Left lobe of liver (tissue), 2 donors: ENCODE measurements around the gene CLCF1. TPM values are rescaled to one million over a fixed set of nuclear protein-coding genes. Genes with fewer than 3 reads are reported as not detected.

Source experiments
- ATAC-seq: fragments of 200-7000 bp; cut with Tn5 transposase; one replicate; pipeline ENCODE4 v1.9.1; 2020; ENCODE audit warnings: mild to moderate bottlenecking, moderate library complexity
- DNase-seq: peaks from one replicate; pipeline ENCODE4 v3.0.0-alpha.2; 2020; ENCODE audit warnings: low spot score
- total RNA-seq: library from RNA; stranded (reverse); gene quantifications from one replicate; pipeline ENCODE4 v1.2.1, GENCODE V29; 2021
- donor health status: DM: no; HTN: no; CAD: no; lungs with moderate emphysema.
- donor health status: DM: no; HTN: yes; CAD: no.

Gene CLCF1
- total RNA-seq, 1 donor from 2014 or later: 0.43 TPM

GRCh38 chr11:67364169-67364568 lies 9.2 kb downstream of the CLCF1 start:
- no peak for ATAC-seq

GRCh38 chr11:67357831-67358670 lies 15.3 kb downstream of the CLCF1 start:
- no peak for DNase-seq
- ATAC-seq: no peak

More at GRCh38 chr11:67364169-67364568, 9.2 kb downstream of the CLCF1 start:
- DNase-seq: no peak

- ATAC-seq: peak; percentile 42
These were observed 16.4 kb downstream of the CLCF1 start for GRCh38 chr11:67356864-67357561.

GRCh38 chr11:67356387-67356863 lies 17.0 kb downstream of the CLCF1 start:
- DNase-seq (no peak), ATAC-seq (no peak)

More at GRCh38 chr11:67356864-67357561, 16.4 kb downstream of the CLCF1 start:
- peak; percentile 64 for DNase-seq

- ATAC-seq: no peak
These were observed 17.5 kb downstream of the CLCF1 start for GRCh38 chr11:67355794-67356386.

GRCh38 chr11:67355023-67355793 lies 18.2 kb downstream of the CLCF1 start:
- no peak for DNase-seq
- no peak for ATAC-seq

More at GRCh38 chr11:67355794-67356386, 17.5 kb downstream of the CLCF1 start:
- DNase-seq: no peak

GRCh38 chr11:67354075-67355022 lies 19.0 kb downstream of the CLCF1 start:
- ATAC-seq (peak; percentile 53), DNase-seq (peak; percentile 82)

- DNase-seq: peak; percentile 99
- peak; percentile 84 for ATAC-seq
These were observed 19.9 kb downstream of the CLCF1 start, which contains the start of gene POLD4 for GRCh38 chr11:67353317-67354074. Gene POLD4, minus strand, starts transcription at chr11:67353546. Its CDS starts 147 bp downstream, at chr11:67353399.

GRCh38 chr11:67352546-67353316 lies 20.7 kb downstream of the CLCF1 start:
- ATAC-seq: peak; percentile 13
- DNase-seq: peak; percentile 55

- ATAC-seq: peak; percentile 25
- peak; percentile 53 for DNase-seq
These were observed 22.0 kb downstream of the CLCF1 start for GRCh38 chr11:67351275-67352005.

GRCh38 chr11:67349928-67350465 lies 23.4 kb downstream of the CLCF1 start:
- ATAC-seq (no peak), DNase-seq (no peak)

GRCh38 chr11:67349457-67349856 lies 23.9 kb downstream of the CLCF1 start:
- no peak for ATAC-seq

GRCh38 chr11:67349036-67349435 lies 24.4 kb downstream of the CLCF1 start:
- DNase-seq (no peak), ATAC-seq (no peak)

More at GRCh38 chr11:67349457-67349856, 23.9 kb downstream of the CLCF1 start:
- no peak for DNase-seq

GRCh38 chr11:67347964-67348749 lies 25.2 kb downstream of the CLCF1 start:
- DNase-seq: no peak
- no peak for ATAC-seq

GRCh38 chr11:67345920-67346819 lies 27.2 kb downstream of the CLCF1 start:
- ATAC-seq: peak; percentile 56
- no peak for DNase-seq
